Muscle of arm (tissue), 12 donors: ENCODE results near the gene DAD1. TPM values are rescaled to one million over a fixed set of nuclear protein-coding genes. Genes with fewer than 3 reads are reported as not detected.
"Not testable (repeated sequence)": the region's sequence is repeated elsewhere in the genome, so short reads cannot be mapped to it uniquely, and the experiment has no call there.

ENCODE experiments used
- DNase-seq: peaks from one replicate; pipeline ENCODE4 v3.0.0-alpha.2; 2013
- polyA plus RNA-seq, 12 donors: library from polyadenylated mRNA; unstranded; fragments of 120-200 nt; gene quantifications; one replicate each; pipeline ENCODE4 v1.2.1, GENCODE V29; 2013; ENCODE audit not compliant: insufficient read length in 12 of 12

The DAD1 gene
- polyA plus RNA-seq, 12 donors = 116 to 191 (median 140) TPM; not detected in 1

- no peak for DNase-seq
Measured at GRCh38 chr14:22554498-22555383, 34.3 kb downstream of the DAD1 start.

- DNase-seq = not testable (repeated sequence)
Measured at GRCh38 chr14:22553861-22554497, 35.0 kb downstream of the DAD1 start.

- DNase-seq = no peak
Measured at GRCh38 chr14:22553445-22553844, 35.6 kb downstream of the DAD1 start.

- DNase-seq = no peak
Measured at GRCh38 chr14:22552827-22553076, 36.3 kb downstream of the DAD1 start.

- DNase-seq = no peak
Measured at GRCh38 chr14:22552001-22552826, 36.8 kb downstream of the DAD1 start.

- no peak for DNase-seq
Measured at GRCh38 chr14:22551605-22551997, 37.4 kb downstream of the DAD1 start.

- DNase-seq = no peak
Measured at GRCh38 chr14:22549981-22550673, 38.9 kb downstream of the DAD1 start.

- DNase-seq = no peak
Measured at GRCh38 chr14:22549324-22549962, 39.6 kb downstream of the DAD1 start.

- DNase-seq = no peak
Measured at GRCh38 chr14:22547948-22548750, 40.9 kb downstream of the DAD1 start.

GRCh38 chr14:22547313-22547947 lies 41.6 kb downstream of the DAD1 start:
- DNase-seq = no peak

GRCh38 chr14:22546722-22547071 lies 42.3 kb downstream of the DAD1 start:
- no peak for DNase-seq

GRCh38 chr14:22545842-22546721 lies 42.9 kb downstream of the DAD1 start:
- DNase-seq = no peak

- DNase-seq = no peak
Measured at GRCh38 chr14:22544881-22545420, 44.1 kb downstream of the DAD1 start.

GRCh38 chr14:22544406-22544805 lies 44.6 kb downstream of the DAD1 start:
- no peak for DNase-seq

GRCh38 chr14:22543570-22544357 lies 45.3 kb downstream of the DAD1 start:
- DNase-seq = not testable (repeated sequence)

GRCh38 chr14:22542360-22542759 lies 46.7 kb downstream of the DAD1 start:
- DNase-seq = no peak

- no peak for DNase-seq
Measured at GRCh38 chr14:22541721-22542120, 47.3 kb downstream of the DAD1 start.

- DNase-seq = no peak
Measured at GRCh38 chr14:22540811-22541360, 48.1 kb downstream of the DAD1 start.
